Measurements from ENCODE around the gene VSNL1. TPM values are rescaled to one million over a fixed set of nuclear protein-coding genes. Genes with fewer than 3 reads are reported as not detected.

The VSNL1 gene
- total RNA-seq, 1 experiment from 2014 or later: 0.43 TPM

DNA sequence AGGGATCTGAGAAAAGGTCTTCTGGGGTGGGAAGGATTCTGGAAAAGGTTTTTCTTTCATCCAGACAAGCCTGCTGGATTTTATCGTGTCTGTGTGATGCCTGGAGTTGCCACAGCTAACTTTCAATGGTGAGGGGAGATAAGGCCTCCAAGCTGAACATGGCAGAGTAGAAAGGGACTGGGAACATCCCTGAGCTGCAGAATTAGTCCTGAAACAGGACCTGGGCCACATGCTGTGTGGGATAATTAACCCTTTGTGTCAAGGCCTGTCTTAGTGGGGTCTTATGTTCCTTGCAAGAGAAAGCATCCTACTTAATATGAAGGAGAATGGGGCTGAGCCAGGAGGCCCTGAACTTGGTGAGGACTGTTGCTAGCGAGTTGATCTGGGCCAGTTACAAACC is 66.4 kb downstream of the VSNL1 start:
- Mint-ChIP-seq H3K4me3 (ENCODE audit: unreplicated experiment) (no peak overlapping the region), H3K27ac (ENCODE audit: unreplicated experiment) (no peak overlapping the region), H3K9me3 (ENCODE audit: unreplicated experiment) (no peaks in the 10 kb centered on the region), H3K27me3 (ENCODE audit: insufficient read depth, unreplicated experiment) (no peaks in the 10 kb centered on the region), H3K36me3 (ENCODE audit: insufficient read depth, unreplicated experiment) (no peaks in the 10 kb centered on the region), H3K4me1 (ENCODE audit: low read depth, unreplicated experiment) (no peaks in the 10 kb centered on the region)
- Histone ChIP-seq H3K36me3 (ENCODE audit: control insufficient read depth, insufficient read depth, low read length) (no peaks in the 10 kb centered on the region), H3K27me3 (replicated peaks; ENCODE audit: control insufficient read depth, insufficient read depth, low read length) (no peaks in the 10 kb centered on the region), H3K4me1 (no peaks in the 10 kb centered on the region), H3K9me3 (no peaks in the 10 kb centered on the region), H3K4me3 (ENCODE audit: low read depth, low read length) (no peak overlapping the region)
- intact Hi-C loops (cut with micrococcal nuclease; ENCODE audit: unreplicated experiment): no loop called here
- TF ChIP-seq, protein P1, sequence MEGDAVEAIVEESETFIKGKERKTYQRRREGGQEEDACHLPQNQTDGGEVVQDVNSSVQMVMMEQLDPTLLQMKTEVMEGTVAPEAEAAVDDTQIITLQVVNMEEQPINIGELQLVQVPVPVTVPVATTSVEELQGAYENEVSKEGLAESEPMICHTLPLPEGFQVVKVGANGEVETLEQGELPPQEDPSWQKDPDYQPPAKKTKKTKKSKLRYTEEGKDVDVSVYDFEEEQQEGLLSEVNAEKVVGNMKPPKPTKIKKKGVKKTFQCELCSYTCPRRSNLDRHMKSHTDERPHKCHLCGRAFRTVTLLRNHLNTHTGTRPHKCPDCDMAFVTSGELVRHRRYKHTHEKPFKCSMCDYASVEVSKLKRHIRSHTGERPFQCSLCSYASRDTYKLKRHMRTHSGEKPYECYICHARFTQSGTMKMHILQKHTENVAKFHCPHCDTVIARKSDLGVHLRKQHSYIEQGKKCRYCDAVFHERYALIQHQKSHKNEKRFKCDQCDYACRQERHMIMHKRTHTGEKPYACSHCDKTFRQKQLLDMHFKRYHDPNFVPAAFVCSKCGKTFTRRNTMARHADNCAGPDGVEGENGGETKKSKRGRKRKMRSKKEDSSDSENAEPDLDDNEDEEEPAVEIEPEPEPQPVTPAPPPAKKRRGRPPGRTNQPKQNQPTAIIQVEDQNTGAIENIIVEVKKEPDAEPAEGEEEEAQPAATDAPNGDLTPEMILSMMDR (IDR thresholded peaks at IDR 0.05; ENCODE audit: insufficient read depth in 1 of 2, low read depth in 1 of 2, low read length in 1 of 2, severe bottlenecking in 1 of 2, unreplicated experiment in 1 of 2): no peak
- DNase-seq: no peak
- ChIA-PET POLR2A (no interaction called here), CTCF (no interaction called here)
- no TSS peak for BruUV-seq (replicated peaks)

DNA sequence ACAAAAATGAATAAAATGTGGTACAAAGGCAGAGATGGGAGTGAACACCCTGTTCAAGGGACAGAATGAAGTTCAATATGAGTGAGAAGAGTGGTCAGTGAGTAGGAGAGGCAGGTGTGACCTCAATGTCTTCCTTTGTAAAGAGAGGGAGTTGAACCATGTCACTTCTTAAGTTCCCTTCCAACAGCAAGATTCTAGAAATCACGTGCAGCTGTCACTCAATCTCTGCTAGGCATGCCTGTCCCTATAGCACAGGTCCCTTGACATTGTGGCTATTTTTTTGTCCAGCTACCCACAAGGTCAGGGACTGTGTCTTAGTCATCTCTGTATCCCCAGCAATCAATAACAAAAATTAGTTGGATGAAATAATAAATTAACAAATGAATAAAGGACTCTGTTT is 66.9 kb downstream of the VSNL1 start:
- BruUV-seq (replicated peaks): no TSS peak
- intact Hi-C loops (cut with micrococcal nuclease; ENCODE audit: unreplicated experiment): no loop called here
- no peaks in the 10 kb centered on the region for H3K4me1 Mint-ChIP-seq (ENCODE audit: low read depth, unreplicated experiment)

DNA sequence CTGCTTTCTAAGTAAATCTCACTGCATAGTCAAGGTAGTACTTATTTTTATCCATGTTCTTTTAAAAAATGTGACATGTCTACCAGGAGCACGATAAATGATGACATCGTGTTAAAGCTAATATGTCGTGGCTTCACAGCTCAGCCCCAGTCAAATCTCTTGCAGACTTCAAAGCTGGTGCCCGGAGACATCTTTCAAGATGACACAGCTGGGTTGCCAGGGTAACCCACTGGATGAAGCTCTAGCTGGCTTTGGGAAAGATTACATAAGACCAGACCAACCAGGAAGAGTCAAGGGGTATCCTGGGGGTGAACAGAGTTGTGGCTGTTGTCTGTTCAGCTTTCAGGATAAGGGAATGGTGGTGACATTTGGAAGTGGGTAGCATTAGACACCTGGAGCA is 67.8 kb downstream of the VSNL1 start:
- no peaks in the 10 kb centered on the region for H3K27me3 Mint-ChIP-seq (ENCODE audit: insufficient read depth, unreplicated experiment)
- no peak for DNase-seq
- TF ChIP-seq, protein P1 (IDR thresholded peaks at IDR 0.05; ENCODE audit: insufficient read depth in 1 of 2, low read depth in 1 of 2, low read length in 1 of 2, severe bottlenecking in 1 of 2, unreplicated experiment in 1 of 2): no peak
- H3K27ac Mint-ChIP-seq (ENCODE audit: unreplicated experiment): no peak overlapping the region
- no TSS peak for BruUV-seq (replicated peaks)
- H3K36me3 Mint-ChIP-seq (ENCODE audit: insufficient read depth, unreplicated experiment): no peaks in the 10 kb centered on the region
- H3K9me3 ChIP-seq: no peaks in the 10 kb centered on the region
- intact Hi-C loops (cut with micrococcal nuclease; ENCODE audit: unreplicated experiment): no loop called here
- no peaks in the 10 kb centered on the region for H3K4me1 Mint-ChIP-seq (ENCODE audit: low read depth, unreplicated experiment)
- no peaks in the 10 kb centered on the region for H3K27me3 ChIP-seq (replicated peaks; ENCODE audit: control insufficient read depth, insufficient read depth, low read length)
- no peaks in the 10 kb centered on the region for H3K4me1 ChIP-seq
- ChIA-PET CTCF (no interaction called here), POLR2A (no interaction called here)
- no peaks in the 10 kb centered on the region for H3K9me3 Mint-ChIP-seq (ENCODE audit: unreplicated experiment)
- H3K4me3 Mint-ChIP-seq (ENCODE audit: unreplicated experiment): no peak overlapping the region
- H3K4me3 ChIP-seq (ENCODE audit: low read depth, low read length): no peak overlapping the region
- no peaks in the 10 kb centered on the region for H3K36me3 ChIP-seq (ENCODE audit: control insufficient read depth, insufficient read depth, low read length)

More for the DNA sequence above, 66.9 kb downstream of the VSNL1 start:
- H3K36me3 Mint-ChIP-seq (ENCODE audit: insufficient read depth, unreplicated experiment): no peaks in the 10 kb centered on the region
- H3K9me3 ChIP-seq: no peaks in the 10 kb centered on the region
- H3K27me3 Mint-ChIP-seq (ENCODE audit: insufficient read depth, unreplicated experiment): no peaks in the 10 kb centered on the region
- H3K27ac Mint-ChIP-seq (ENCODE audit: unreplicated experiment): no peak overlapping the region
- no peak for DNase-seq
- ChIA-PET POLR2A (no interaction called here), CTCF (no interaction called here)
- H3K4me3 Mint-ChIP-seq (ENCODE audit: unreplicated experiment): no peak overlapping the region
- TF ChIP-seq, protein P1 (IDR thresholded peaks at IDR 0.05; ENCODE audit: insufficient read depth in 1 of 2, low read depth in 1 of 2, low read length in 1 of 2, severe bottlenecking in 1 of 2, unreplicated experiment in 1 of 2): no peak
- no peaks in the 10 kb centered on the region for H3K9me3 Mint-ChIP-seq (ENCODE audit: unreplicated experiment)
- H3K27me3 ChIP-seq (replicated peaks; ENCODE audit: control insufficient read depth, insufficient read depth, low read length): no peaks in the 10 kb centered on the region
- H3K4me3 ChIP-seq (ENCODE audit: low read depth, low read length): no peak overlapping the region
- no peaks in the 10 kb centered on the region for H3K36me3 ChIP-seq (ENCODE audit: control insufficient read depth, insufficient read depth, low read length)
- no peaks in the 10 kb centered on the region for H3K4me1 ChIP-seq
